HG03025 (cell line): Measurements from ENCODE around the gene N4BP2L2.
A peak's percentile ranks its signal among the peaks of the same experiment; 100 is the strongest.

ENCODE experiments used
- ATAC-seq: cut with Tn5 transposase; IDR thresholded peaks from one replicate; pipeline ENCODE4 v1.9.1; 2021; ENCODE audit warnings: mild to moderate bottlenecking, moderate library complexity; ENCODE audit not compliant: unreplicated experiment, low FRiP score

N4BP2L2 gene

DNA sequence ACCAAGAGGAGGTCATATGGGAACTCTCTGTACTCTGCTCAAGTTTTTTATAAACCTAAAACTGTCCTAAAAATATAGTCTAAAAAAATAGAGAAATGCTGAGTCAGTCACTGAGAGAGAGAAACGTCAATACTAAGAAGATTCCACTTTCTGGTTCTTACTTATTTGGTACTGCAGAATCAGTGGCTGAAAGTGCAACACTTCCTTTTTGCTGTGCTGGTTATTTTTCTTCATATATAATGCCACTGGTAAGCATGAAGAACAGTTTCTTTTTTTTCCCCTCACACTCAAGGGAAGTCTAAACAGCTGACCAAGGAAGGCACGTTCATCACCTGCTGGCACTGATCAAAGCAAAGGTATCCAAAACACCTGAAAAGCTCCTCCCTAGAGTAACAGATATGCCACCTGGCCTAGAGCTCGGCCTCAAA lies 66.4 kb downstream of the N4BP2L2 start:
- peak; percentile 76 for ATAC-seq

DNA sequence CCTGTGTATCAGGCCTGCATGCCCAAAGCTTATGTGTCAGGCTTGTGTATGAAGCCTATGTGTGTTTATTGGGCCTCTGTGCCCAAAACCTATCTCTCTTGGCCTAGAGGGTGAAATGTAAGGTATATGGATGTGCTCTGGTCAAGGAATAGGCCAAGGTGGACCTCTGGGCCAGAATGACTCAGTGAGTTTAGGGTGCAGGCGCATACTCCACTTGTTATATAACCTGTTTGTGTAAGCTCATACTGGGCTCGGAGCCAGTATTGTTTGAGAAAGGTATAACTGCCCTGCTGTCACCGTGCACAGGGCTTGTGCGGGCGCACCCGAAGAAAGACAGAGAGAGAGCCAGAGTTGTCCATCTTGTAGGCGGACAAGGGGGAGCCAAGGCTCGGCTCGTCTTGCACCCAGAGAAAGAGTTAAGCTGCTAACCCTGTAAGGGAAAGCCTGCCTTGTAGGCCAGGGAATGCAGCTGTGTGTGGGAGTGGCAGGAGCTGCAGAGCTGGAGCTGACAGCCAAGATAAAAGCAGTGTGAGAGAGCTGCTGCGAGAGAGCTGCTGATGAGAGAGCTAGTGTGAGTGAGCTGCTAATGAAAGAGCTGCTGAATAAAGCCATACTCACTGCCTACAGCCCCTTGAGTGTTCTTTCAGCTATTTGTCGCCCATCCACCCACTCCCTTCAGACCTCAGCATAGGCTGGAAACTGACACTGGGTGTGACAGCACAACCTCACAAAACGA lies 67.2 kb downstream of the N4BP2L2 start:
- no peak for ATAC-seq

DNA sequence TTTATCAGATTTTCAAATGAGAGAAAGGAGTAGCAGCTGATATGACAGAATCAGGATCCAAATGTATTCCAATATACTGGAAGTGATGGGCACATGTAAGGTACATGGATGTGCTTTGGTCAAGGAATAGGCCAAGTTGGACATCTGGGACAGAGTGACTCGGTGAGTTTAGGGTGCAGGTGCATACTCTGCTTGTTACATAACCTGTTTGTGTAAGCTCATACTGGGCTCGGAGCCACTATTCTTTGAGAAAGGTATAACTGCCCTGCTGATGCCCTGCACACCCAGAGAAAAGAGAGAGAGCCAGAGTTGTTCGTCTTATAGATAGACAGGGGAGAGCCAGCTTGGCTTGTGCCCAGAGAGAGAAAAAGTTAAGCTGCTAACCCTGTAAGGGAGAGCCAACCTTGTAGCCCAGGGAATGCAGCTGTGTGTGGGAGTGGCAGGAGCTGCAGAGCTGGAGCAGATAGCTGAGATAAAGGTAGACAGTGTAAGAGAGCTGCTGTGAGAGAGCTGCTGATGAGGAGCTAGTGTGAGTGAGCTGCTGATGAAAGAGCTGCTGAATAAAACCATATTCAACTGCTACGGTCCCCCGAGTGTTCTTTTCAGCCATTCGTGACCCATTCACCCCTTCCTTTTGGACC lies 70.0 kb downstream of the N4BP2L2 start:
- ATAC-seq = no peak

DNA sequence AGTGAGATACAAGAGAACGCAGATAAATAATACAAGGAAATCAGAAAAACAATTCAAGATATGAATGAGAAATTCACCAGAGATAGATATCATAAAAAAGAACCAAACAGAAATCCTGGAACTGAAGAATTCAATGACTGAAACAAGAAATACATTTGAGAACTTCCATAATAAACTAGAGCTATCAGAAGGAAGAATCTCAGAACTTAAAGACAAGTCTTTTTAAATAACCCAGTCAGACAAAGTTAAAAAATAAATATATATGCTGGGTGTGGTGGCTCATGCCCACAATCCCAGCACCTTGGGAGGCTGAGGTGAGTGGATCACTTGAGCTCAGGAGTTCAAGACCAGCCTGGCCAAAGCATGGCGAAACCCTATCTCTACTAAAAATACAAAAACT lies 82.0 kb downstream of the N4BP2L2 start:
- no peak for ATAC-seq

DNA sequence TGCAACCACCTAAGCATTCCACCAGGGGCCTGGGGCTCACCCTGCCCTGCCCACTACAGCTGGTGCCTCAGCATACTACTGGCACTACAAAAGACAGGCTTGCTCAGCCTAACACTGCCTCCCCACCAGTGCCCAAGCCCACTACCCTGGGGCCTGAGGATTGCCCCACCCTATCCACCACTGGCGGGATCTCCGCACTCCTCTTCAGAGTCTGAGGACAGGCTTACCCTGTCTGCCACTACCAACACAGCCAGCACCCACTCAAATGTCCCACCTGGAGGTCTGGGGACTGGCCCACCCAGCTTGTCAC lies 83.0 kb downstream of the N4BP2L2 start:
- ATAC-seq = no peak

DNA sequence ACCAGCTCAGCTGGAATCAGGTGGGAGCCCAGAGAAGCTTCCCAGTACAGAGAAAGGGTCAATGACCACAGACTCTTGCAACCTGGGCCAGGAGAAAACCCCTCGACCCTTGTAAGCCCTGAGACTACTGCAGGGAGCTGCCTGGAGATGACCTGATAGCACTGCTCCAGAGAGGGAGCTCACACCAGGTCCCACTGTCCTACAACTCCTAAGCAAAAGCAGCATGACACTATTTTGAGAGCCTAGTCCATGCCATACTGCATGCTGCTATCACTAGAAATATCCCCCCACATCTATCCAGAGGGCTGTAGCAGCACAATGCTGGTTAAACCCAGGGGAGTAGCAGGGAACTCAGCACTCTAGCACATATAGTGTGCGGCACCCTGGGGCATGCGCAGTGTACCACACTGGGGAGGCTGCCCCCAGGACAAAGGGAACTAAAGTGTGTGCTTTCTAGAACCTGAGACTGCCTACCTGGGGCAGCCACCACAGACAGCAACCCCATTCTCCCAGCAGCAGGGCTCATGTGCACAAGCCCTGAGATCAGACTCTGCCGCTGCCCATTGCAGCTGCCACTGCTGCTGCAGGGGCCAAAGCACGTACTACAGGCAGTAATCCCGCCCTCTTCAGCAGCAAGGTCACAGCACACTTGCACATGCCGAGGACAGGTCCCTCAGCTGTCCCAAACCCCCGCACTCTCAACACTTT lies 83.6 kb downstream of the N4BP2L2 start:
- no peak for ATAC-seq

DNA sequence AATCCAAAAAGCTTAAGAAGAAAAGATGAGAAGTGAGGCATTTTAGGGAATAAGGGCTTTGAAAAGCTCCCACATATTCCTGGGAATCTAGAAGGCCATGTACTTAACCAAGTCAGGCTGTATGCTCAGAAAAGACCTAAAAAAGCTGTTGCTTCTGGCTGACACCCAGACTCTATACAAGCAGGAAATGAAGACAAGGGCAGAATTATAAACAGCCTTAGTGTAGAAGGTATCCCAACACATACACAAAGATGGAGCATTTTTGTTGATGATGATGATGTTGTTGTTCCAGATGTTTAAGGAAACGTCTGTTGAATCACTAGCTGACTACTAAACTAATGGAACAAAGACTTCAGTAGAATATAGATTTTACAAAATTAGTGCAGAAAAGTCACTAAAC lies 84.6 kb downstream of the N4BP2L2 start:
- ATAC-seq = no peak

DNA sequence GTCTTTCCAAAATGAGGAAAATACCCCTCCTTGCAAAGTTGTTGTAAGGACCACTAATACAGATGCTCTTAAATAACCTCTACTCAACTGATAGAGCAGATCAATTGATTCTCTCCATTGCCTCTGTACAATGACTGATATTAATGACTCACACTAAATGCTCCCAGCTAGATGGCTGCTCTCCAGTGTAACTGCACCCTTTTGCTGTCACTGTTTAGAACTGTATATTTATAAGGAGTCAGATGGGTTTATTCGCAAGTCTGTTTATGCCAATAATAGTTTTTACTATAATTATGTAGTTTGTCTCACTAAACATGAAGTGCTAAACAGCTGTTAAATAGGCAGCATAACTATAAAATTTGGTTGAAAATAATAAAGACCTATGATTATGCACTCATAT lies 89.6 kb downstream of the N4BP2L2 start:
- no peak for ATAC-seq

DNA sequence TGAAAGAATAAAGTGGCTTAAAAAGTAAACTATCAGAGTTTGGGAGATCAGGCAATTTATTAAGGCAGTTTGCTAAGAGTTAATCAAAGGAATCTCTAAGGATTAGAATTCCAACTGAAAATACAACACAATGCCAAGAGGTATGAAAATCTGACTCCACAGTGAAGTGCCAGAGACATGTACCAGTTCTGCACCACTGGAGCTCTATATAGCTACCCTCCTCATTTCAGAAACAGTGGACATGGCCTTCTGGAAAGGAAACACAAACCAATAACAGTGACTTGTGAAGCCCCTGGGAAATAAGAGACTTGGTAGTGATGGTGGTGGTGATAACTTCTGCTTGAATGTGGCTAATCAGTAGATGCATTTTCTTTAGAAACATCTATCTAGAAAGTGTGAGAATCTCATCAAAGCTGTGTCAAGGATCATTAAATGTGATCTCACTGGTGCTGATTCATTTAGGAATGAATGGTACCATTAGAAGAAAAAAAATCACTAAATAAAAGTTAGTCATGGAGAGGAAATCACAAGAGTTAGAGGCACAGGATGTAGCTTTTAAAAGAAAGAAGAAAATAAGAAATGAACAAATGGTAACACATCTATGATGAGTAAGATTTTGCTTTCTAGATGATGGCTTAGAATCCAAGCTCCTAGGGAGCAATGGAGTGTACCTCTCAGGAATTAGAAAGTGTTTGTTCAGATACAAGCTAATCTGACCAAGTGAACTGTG lies 90.5 kb downstream of the N4BP2L2 start:
- no peak for ATAC-seq

DNA sequence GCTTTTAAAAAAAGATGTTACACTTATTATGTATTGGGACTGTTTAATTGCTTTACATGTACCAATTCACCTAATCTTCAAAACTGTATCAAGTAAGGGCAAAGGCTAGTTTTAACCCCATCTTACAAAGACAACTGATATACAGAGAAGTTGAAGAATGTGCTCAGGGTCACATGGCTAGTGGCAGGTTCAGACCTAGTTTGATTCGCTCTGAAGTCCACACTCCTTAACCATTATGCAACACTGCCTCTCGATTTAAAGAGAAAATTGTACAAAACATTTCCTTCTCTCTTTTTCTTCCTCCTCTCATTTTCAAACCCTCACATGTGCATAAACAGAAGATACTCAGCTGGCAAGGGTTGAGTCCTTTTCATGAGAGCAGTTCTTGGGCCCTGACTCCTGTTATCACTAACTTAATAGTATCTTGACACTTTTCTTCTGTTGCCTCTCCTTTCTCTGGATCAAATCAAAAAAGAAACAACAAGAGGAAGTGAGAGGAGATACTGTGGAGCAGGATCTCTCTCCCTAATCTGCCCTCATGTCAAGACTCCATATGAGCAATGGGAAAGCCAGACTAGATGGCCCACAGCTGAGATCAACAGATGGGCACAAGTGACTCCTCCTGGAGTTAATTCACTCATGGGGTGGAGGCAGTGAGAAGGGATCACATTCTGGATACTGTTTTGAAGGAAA lies 91.7 kb downstream of the N4BP2L2 start:
- ATAC-seq = no peak

DNA sequence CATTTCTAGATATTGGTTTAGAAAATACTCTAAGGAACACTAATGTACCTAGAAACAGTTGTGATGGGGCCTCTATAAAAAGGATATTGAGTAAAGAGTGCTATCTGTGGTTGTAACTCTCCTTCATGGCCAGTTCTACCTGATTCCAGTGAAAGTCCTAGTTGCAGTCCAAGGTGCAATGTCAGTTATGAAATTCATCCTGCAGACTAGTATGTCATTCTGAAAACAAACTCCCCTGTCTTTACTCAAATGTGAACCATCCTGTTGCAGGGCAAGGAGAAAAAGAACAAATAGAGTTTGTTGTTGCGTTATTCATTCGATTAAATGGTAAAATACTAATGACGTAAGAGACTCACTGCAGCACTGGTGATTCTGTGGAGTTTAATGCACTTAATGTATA lies 92.4 kb downstream of the N4BP2L2 start:
- no peak for ATAC-seq

DNA sequence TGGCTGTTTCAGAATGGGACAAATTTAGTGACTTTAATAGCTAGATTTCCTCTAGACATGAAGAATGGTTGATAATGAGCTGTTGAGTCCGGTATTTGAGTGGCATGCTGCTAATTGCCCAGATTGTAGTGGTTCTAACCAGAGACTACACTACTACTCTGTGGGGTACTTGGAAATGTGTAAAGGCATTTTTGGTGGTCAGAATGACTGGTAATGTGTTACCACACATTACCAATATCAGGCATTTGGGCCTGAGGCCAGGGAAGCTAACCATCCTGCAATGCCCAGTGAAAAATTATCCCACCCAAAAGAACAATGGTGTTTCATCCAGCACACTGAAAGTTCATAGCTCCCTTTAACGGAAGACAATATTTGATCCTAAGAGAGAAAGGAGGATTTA lies 93.1 kb downstream of the N4BP2L2 start:
- no peak for ATAC-seq

DNA sequence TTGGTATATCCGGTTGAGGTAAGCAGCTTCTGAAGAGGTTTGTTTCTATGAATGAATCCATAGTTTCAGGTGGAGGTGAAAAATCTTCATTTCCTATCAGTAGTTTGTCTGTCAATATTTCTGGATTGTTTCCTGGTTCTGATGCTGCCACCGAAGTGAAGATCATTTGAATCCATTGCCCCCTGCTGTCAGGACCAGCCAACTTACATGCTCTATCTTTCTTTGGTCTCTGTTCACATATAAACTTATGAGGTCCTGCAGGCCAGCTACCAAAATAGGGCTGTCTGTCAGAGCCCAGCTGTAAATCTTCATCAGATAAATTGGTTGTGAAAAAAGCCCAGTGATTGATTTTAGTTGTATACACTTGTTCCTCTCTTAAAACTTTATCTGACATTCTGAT lies 95.5 kb downstream of the N4BP2L2 start:
- peak; percentile 61 for ATAC-seq

DNA sequence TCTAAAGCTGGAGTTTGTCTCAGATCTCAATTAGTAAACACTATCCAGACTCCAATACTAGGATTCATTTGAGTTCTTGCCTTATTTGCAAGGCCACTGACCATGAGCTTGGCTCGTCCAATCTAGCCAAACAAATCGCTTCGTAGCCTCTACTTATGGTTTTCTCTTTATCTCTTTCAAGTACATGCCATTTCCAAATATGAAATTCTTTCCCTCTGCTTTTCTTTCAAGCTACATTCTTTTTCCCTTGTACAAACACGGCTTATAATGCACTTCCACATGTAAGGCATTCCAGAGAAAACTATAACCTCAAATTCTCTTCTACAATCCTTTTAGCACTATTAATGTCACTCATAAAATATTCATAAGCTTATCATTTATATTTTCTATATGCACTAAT lies 99.7 kb downstream of the N4BP2L2 start:
- no peak for ATAC-seq

DNA sequence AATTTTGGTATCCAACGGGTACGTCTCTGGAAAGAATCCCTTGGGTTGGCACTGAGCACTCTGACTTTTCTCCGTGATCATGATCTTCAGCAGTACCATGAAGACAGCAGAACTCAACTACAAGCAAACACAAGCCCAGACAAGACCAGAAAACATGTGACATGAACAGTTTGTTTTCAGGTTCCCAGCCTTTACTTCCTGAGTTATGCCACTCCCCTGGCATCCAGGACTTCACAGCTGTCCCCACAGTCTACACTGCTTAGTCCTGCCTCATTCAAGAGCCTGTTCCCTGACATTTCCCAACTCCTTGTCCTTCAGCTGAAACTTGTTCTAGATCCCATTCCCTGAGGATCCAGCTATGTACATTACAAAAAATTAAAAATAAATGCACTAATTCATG lies 105.7 kb downstream of the N4BP2L2 start:
- no peak for ATAC-seq

DNA sequence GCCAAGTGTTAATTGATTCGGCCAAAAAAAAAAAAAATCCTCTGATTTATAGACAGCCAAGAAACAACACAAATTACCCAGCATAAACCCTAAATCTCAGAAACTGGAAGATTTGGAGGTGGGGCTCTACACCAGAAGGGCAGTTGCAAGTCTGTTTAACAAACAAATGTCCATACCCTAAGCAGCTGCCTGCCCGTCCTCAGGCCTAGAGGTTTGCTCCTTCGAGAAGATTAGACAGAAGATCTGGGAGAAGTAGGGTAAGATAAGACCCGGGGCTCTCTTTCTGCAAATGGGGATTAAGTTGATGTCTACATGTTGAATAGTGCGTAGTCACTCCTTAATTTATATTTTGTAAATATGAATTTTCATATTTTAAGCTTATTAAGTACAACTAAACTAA lies 107.2 kb downstream of the N4BP2L2 start:
- no peak for ATAC-seq

DNA sequence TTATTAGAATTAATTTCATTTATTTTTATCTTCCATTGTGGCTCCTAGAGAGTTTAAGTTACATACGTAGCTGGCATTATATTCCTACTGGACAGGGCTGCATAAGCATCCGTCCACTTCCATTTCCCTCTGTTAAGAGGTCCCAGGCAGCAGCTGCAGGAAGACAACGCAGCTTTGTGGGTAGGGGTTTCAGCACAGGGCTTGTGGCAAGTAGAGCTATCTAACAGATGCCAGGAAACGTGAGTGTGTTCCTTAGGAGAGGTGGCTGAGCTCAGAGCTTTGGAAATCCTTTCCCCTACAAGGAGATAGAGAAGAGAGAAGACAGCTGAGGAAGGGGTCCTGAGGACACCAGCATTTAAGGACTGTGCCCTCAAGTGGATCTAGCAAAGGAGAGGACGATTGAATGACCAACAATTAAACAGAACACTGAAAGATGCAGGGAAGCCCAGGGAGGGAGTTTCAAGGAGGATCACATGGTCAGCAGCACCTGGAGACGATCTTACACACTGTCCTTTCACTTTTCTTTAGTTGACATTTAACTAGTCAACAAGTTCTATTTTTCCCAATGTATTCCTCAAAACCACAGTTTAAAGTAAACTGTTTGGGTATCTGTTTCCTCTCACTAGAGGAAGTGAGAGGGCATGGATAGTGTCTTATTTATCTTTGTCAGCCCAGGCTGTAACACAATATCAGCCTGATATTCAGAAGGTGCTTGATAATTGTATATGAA lies 108.4 kb downstream of the N4BP2L2 start:
- ATAC-seq = no peak

DNA sequence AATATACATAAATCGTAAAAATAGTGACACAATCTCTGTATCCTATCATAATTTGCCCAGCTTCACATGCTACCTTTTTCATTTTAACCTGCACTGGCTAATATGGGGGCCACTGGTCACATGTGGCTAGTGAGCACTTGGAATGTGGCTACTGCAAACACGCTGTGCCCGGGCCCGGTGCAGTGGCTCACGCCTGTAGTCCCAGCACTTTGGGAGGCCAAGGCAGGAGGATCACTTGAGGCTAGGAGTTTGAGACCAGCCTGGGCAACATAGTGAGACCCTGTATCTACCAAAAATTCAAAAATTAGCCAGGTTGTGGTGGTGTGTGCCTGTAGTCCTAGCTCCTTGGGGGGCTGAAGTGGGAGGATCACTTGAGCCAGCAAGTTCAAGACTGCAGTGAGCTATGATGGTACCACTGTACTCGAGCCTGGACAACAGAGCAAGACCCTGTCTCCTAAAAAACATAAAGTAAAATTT lies 109.1 kb downstream of the N4BP2L2 start:
- ATAC-seq = no peak

DNA sequence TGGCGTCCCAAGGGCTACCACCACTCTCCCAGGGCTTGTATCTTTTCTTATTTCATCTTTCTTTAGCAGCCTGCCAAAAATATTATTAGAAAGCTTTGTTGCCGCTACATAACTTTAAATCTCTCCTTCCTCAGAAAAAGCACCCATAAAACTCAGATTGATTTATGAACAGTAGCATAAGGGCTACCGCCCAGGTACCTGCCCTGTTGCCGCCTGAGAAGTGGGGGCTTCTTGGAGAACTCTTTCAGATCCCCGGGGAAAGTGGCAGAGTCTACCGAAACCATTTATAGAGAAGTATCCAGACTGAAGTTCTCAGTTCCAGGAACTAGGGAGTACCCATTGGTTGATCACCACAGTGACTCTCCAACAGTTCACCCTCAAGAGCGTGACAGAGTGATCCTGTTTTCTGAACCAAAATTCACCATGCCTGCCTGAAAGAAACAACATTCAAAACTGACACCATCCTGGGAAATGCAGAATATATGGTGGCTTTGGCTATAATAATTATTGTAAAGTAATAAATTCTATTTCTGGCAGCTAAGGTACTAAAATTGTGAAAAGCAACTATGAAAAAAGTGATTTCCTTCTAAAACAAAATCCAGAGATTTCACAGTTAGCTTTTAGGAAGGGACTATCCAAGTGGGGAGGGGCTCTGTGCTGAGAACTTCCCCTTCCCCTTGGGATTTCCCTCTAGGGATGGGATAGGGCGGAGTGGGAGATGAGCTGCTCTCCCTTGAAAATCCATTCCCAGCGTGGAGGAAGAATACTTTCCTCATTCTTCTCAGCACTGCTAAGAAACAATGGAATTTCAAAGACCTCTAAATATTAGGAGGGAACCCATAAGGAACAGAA lies 109.8 kb downstream of the N4BP2L2 start:
- no peak for ATAC-seq
